Muscle of leg (tissue), 11 donors: Measurements from ENCODE around the gene KLHDC8A. TPM values are rescaled to one million over a fixed set of nuclear protein-coding genes. Genes with fewer than 3 reads are reported as not detected.
A peak's percentile ranks its signal among the peaks of the same experiment; 100 is the strongest.

ENCODE experiments used
- DNase-seq: peaks from one replicate; pipeline ENCODE4 v3.0.0; 2013
- H3K27ac ChIP-seq: one replicate; pipeline ENCODE4 v1.5.1; 2013; ENCODE audit warnings: mild to moderate bottlenecking, low read length, control low read depth
- H3K27me3 ChIP-seq: one replicate; pipeline ENCODE4 v1.6.1; 2013; ENCODE audit warnings: low read length; ENCODE audit not compliant: control insufficient read depth, insufficient read depth
- H3K36me3 ChIP-seq: one replicate; pipeline ENCODE4 v1.6.1; 2013; ENCODE audit warnings: low read length; ENCODE audit not compliant: control insufficient read depth, insufficient read depth
- H3K4me1 ChIP-seq: one replicate; pipeline ENCODE4 v1.6.1; 2013; ENCODE audit warnings: low read length; ENCODE audit not compliant: control insufficient read depth, insufficient read depth
- H3K4me3 ChIP-seq: one replicate; pipeline ENCODE4 v1.5.1; 2013; ENCODE audit warnings: low read length, control low read depth
- H3K9me3 ChIP-seq: replicated peaks from 2 replicates; pipeline ENCODE4 v1.6.1; 2013; ENCODE audit warnings: low read depth, low read length; ENCODE audit not compliant: control insufficient read depth
- WGBS: methylation state at CpG from one replicate; pipeline ENCODE4 v1.1.5; 2013; ENCODE audit warnings: missing lambda C conversion rate; ENCODE audit not compliant: insufficient coverage; 5-methylcytosine and 5-hydroxymethylcytosine counted together
- polyA plus RNA-seq, 8 donors: library from polyadenylated mRNA; unstranded; fragments of 120-200 nt; gene quantifications; one replicate each; pipeline versions ENCODE4 v1.2.1 to v1.2.3, GENCODE V29; 2013; ENCODE audit warnings: inconsistent platforms in 1 of 8, low replicate concordance in 1 of 8; ENCODE audit not compliant: insufficient read length in 8 of 8, insufficient read depth in 1 of 8
- total RNA-seq: library from RNA; stranded (reverse); fragments of 120-200 nt; gene quantifications from one replicate; pipeline ENCODE4 v1.2.4, GENCODE V29; 2013

Gene KLHDC8A
- total and polyA plus RNA-seq, 9 donors, result 0.22 to 0.84 (median 0.38) TPM

DNA sequence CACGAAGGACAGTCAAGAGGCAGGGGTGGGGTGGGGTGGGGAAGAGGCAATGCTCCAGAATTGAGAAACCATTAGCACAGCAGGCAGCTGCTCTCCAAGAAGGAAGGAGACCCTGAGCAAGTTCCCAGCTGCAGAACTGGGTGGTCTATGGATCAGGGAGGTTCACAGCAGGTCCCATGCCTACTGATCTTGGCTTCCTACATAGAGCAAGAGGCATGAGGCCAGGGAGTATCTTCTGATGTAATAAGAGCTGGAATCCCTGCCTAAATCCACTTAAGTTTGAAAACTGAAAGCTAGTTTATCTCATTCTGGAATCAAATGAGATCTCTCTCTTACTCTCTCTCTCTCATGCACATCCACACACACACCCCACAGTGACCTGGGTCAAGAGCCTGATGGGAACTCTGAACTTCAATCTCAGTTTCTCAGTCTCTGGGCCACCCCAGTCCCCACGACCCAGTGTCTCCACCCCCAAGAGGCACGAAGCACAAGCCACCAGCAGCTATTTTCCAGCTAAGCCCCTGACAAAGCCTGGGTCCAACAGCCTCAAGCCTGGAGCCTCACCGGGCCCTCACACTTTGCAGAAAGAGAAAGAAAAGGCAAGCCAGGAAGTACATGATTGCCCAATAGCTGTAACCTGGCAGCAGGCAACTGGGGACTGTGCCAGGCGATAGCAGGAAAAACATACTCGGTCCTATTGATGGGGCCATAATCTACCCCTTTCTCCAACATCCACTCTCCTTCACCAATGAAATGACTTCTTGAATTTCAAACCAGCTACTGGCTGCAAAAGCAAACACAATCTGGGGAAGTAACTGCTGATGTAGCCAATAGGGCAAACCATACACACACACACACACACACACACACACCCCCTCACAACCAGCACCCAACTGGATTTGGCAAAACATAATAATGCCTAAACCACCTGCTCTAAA lies 37.4 kb downstream of the KLHDC8A start:
- H3K27me3 ChIP-seq, result peaks cover 13% of the 10 kb centered on the region
- H3K9me3 ChIP-seq, result no peaks in the 10 kb centered on the region
- H3K27ac ChIP-seq, result no peak overlapping the region
- peak; percentile 62 for DNase-seq
- H3K36me3 ChIP-seq, result no peaks in the 10 kb centered on the region
- H3K4me3 ChIP-seq, result no peak overlapping the region
- H3K4me1 ChIP-seq, result peaks cover 36% of the 10 kb centered on the region
- WGBS, result 36% methylated on average over 5 of the region's 6 CpGs

DNA sequence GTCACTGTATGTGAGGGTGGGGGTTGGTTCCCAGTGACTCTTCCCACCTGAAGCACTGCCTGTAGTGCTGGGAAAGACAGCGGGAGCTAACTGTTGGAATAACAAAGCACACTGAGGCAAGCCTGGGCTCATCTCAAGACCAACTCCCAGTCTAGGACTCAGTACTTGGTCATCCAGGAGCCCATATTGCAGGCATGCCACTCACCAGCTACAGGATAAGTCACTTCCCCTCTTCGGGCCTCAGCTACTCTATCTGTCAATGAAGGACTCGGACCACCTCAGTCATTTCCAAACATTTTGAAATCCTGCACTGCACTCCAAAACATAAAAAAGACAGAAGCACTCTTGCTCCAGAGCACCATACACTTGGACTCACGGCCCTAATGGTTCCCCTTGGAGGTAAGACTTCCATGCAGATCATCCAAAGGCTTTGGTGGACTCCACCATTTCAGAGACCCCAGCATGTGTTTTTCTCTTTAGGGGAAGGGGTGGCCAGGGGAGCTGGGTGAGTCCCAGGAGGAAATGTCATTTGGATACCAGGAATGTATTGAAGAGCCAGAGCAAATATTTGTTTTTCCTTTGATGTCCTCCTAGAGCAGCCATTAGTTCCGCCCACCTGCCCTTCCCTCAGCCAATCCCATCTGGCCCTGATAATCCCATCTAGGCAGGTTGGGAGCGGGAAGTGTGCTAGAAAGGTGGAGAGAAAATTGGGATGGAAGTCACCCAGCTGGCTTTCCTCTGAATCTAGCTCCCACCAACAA lies 38.3 kb downstream of the KLHDC8A start:
- Histone ChIP-seq H3K4me1 (peaks cover 45% of the 10 kb centered on the region), H3K27me3 (peaks cover 13% of the 10 kb centered on the region), H3K36me3 (no peaks in the 10 kb centered on the region), H3K4me3 (no peak overlapping the region), H3K9me3 (no peaks in the 10 kb centered on the region), H3K27ac (no peak overlapping the region)
- WGBS, result 93% methylated on average over 3 of the region's 6 CpGs
- DNase-seq, result no peak

DNA sequence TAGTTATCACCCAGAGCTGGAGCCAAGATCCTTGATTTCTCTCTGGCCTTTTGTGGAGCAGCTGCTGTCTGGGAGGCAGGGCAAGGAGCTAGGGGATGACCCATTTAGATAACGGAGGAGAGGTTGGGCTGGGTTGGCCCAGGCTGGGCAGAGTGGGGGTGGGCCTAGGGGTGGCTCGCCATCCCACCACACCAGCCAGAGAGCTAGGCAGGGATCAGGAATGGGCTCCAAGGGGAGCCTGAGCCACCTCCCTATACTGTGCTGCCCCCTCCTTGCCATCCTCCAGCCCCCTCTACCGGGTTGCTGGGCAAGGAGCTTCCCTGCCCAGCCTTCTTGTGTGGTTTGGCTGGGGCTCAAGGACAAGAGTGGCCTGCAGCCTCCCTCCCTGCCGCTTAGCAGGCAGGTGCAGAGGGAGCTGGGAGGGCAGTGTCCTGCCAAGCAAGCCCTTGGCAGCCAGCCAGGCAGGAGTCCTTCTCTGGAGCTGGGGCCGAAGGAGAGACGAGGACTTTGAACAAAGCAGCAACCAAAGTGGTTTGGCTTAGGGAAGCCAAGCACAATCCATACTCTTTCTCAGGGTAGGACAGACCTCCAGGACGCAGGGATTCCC lies 39.3 kb downstream of the KLHDC8A start:
- Histone ChIP-seq H3K4me3 (no peak overlapping the region), H3K9me3 (no peaks in the 10 kb centered on the region), H3K27ac (peak overlapping the region; percentile 17), H3K27me3 (peaks cover 13% of the 10 kb centered on the region), H3K4me1 (peaks cover 49% of the 10 kb centered on the region), H3K36me3 (no peaks in the 10 kb centered on the region)
- 62% methylated on average over 3 of the region's 7 CpGs for WGBS
- peak; percentile 73 for DNase-seq

DNA sequence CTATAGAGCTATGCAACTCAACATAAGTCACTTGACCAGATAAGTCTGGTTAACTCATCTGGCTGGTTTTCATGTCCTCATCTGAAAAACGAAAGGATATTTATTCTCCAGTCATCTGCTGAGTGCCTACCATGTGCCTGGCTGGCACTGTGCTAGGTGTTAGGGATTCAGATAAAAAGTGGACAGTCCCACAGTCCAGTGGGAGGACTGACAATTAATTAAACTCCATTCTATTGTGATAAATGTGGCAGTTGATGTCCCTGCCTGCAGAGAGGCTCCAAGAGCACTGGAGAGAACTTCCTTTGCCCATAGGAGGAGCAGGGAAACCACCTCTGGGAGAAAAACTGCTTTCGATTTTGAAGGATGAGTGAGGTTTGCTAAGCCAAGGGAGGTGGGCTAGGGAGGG lies 40.6 kb downstream of the KLHDC8A start:
- peaks cover 46% of the 10 kb centered on the region for H3K4me1 ChIP-seq
- DNase-seq, result no peak
- WGBS, result 78% methylated on average over 1 of the region's 2 CpGs
- peaks cover 13% of the 10 kb centered on the region for H3K27me3 ChIP-seq
- no peaks in the 10 kb centered on the region for H3K36me3 ChIP-seq
- H3K27ac ChIP-seq, result no peak overlapping the region
- no peaks in the 10 kb centered on the region for H3K9me3 ChIP-seq
- no peak overlapping the region for H3K4me3 ChIP-seq

DNA sequence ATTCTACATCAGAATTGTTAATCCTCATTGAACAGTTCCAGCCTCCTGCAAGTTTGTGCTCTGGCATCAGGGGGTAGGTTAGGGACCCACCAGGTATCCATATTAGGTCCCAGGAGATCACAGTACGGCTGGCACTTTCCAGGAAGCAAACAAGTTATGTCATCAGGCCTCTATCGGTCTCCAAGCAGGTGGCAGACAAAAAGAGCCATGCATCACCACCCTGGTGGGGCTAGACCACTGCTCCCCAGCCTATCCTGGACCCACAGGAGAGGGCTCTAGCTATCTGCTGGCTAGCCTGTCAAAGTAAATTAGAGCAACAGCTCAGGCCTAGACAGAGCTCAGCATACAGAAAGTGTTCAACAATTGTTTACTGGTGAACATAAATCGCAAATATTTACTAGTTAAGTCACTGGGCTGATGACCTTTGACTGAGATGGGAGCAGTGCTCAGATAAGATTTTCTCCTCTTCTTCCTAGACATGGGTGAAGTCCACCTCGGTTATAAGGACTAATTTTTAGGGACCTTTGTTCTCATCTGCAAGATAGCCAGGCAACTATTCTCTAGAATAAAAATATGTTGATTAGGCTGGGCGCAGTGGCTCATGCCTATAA lies 41.6 kb downstream of the KLHDC8A start:
- Histone ChIP-seq H3K9me3 (no peaks in the 10 kb centered on the region), H3K4me3 (no peak overlapping the region), H3K4me1 (peaks cover 42% of the 10 kb centered on the region), H3K27ac (no peak overlapping the region), H3K27me3 (peaks cover 4% of the 10 kb centered on the region), H3K36me3 (no peaks in the 10 kb centered on the region)
- no peak for DNase-seq
- 85% methylated on average over 2 of the region's 5 CpGs for WGBS

DNA sequence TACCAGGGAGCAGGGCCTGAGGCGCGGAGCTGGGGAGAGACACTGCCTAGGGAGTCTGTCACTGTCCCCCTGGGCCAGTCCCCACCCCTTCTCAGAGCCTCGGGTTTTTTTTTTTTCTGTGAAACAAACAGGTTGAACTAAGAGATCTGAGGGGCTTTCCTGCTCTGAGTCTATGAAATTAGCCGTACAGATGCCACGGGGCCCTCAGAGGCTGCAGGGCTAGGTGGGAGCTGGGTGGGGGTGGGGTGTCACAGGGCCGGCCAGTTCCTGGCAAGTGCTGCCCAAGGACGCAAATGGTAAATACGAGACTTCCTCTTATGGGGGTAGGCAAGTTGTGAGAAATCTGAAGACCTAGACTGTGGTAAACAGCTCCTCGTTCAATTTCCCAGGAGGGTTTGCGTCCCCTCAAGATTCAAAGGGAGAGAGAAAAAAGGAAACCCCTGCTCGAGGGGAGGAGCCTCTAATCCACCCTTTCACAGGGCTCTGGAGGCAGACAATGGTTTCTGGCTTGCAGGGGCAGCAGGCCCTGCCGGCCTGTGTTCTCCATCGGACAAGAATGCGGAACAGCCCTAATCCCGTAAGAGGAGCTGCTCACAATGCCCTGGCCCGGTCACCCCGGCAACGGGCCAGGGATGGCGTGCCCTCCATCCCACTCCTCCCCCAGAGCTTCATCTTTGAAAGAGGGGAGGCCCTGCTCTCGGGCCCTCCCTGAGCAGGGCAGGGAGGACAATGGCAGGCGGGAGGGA lies 43.0 kb downstream of the KLHDC8A start:
- Histone ChIP-seq H3K4me1 (peaks cover 36% of the 10 kb centered on the region), H3K27me3 (no peaks in the 10 kb centered on the region), H3K36me3 (no peaks in the 10 kb centered on the region), H3K9me3 (no peaks in the 10 kb centered on the region), H3K4me3 (peak overlapping the region; percentile 18), H3K27ac (peak overlapping the region; percentile 86)
- DNase-seq, result peak; percentile 78
- 11% methylated on average over 13 of the region's 21 CpGs for WGBS

DNA sequence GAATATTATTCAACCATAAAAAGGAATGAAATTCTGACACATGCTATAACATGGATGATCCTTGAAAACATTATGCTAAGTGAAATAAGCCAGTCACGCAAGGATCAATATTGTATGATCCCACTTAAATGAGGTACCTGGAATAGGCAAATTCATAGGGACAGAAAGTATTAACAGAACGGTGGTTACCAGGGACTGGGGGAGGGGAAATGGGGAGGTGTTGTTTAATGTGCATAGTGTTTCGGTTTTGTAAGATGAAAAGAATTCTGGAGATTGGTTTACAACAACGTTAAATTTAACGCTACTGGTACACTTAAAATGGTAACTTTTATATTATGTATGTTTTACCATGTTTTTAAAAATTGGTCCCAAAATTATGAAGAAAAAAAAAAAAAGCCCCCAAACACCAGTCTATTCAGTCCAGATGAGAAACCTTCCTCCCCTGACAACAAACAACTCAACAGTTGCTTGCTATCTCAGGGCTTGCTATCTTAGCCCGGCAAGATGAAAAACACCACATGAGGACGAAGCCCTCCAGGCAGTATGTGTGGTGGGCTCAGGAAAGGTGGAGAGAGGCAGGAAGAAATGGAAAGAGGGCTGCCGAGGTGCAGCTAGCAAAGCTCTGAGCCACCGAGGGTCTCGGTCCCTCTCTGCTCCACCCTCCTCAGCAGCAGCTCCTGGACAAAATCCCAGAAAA lies 43.7 kb downstream of the KLHDC8A start:
- H3K4me1 ChIP-seq, result peaks cover 32% of the 10 kb centered on the region
- peak overlapping the region; percentile 86 for H3K27ac ChIP-seq
- H3K9me3 ChIP-seq, result no peaks in the 10 kb centered on the region
- H3K27me3 ChIP-seq, result no peaks in the 10 kb centered on the region
- no peak for DNase-seq
- peaks cover 2% of the 10 kb centered on the region for H3K36me3 ChIP-seq
- WGBS, result 66% methylated on average over 2 of the region's 10 CpGs
- no peak overlapping the region for H3K4me3 ChIP-seq

DNA sequence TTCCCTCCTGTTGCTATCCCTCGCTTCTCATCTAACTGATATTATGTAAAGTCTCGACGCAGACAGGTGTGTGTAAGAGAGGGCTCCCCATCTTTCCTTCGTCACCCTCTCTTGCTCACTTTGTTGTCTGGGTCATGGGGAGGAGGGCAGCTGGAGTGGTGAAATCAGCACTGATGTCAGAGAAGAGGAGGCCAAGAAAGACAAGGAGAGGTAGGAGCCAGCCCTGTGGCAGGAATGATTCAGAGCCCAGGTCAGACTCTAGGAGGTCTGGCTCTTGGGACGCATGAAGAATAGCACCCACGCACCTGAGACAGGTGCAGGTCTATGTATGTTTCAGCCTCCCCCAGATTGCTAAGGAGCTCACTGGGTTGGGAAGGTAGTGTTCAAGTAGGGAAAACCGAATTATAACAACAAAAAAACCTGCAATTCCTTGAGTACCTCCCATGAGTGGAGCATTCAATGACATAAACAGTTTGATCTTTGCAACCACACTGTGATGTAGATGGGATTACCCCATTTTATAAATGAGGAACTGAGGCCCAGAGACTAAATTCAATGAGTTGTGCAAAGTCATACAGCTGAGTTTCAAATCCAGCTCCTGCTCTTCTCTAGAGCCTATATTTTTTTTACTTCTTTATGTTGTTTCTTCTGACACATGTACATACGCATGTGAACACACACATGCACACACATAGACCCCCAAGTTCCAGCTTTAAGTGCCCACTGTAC lies 45.6 kb downstream of the KLHDC8A start:
- Histone ChIP-seq H3K4me1 (peaks cover 13% of the 10 kb centered on the region), H3K9me3 (no peaks in the 10 kb centered on the region), H3K27ac (no peak overlapping the region), H3K4me3 (no peak overlapping the region), H3K27me3 (no peaks in the 10 kb centered on the region), H3K36me3 (peaks cover 6% of the 10 kb centered on the region)
- WGBS, result 100% methylated on average over 1 of the region's 8 CpGs
- DNase-seq, result no peak
